Measurements from ENCODE around the gene SUN1.

The SUN1 gene

DNA sequence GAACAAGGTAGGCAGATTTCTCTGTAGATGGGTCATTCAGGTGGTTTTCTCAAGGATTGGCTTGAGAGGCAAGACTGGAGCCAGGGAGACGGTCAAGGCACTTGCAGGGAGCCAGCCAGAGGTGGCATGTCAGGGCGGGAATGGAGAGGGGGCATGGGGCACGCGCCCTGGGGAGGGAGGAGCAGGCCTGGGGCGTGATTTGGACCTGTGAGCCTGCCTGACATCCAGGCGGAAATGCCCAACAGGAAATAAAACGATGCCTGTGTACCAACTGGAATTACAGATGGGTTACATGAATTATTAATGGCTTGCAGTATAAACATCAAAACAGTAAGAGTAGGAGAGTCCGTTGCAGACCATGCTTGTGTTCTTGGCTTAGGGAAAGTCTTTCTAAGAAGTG, 8.6 kb upstream of the SUN1 start:
- TF ChIP-seq, protein P1, sequence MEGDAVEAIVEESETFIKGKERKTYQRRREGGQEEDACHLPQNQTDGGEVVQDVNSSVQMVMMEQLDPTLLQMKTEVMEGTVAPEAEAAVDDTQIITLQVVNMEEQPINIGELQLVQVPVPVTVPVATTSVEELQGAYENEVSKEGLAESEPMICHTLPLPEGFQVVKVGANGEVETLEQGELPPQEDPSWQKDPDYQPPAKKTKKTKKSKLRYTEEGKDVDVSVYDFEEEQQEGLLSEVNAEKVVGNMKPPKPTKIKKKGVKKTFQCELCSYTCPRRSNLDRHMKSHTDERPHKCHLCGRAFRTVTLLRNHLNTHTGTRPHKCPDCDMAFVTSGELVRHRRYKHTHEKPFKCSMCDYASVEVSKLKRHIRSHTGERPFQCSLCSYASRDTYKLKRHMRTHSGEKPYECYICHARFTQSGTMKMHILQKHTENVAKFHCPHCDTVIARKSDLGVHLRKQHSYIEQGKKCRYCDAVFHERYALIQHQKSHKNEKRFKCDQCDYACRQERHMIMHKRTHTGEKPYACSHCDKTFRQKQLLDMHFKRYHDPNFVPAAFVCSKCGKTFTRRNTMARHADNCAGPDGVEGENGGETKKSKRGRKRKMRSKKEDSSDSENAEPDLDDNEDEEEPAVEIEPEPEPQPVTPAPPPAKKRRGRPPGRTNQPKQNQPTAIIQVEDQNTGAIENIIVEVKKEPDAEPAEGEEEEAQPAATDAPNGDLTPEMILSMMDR (IDR thresholded peaks at IDR 0.05; ENCODE audit: low read depth, low read length) = no peak
- no peak for DNase-seq (ENCODE audit: extremely low read depth, low read depth)

DNA sequence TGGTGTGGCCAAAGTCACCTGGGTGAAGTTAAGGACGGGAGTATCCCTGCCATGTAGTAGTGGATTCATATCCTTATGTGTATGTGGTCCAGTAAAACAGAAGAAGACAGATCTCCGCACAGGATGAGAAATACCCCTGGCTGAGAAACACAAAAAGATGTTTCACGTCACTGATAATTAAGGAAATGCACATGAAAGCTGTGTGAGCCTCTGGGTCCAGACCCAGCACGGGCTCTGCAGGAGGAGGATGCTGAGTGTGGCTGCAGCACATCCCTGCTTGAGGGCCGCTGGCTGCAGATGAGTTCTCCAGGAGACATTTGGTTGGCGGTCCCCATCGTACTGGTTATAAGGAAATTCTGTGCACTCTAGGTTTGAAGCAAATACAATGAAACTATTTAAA, 8.2 kb upstream of the SUN1 start:
- no peak for DNase-seq (ENCODE audit: extremely low read depth, low read depth)
- TF ChIP-seq, protein P1 (IDR thresholded peaks at IDR 0.05; ENCODE audit: low read depth, low read length) = no peak

DNA sequence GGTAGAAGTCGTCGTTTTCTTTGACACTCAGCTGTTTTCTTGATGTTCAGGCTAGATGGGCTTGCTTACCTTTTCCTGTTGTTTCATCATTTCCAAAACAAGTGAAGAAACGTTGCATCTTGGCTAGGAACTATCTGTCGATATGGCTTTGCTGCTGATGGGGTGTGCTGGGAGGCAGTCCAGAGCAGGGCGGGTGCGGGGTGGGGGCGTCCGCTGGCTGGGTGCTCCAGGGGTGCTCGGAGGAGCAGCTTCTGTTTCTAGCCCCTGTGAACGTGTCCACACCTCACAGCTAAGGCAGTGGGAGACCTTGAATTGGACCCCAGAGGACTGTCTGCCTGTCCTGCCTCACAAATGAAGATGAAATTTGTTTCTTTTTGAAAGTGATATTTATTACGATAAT, 7.6 kb upstream of the SUN1 start:
- TF ChIP-seq, protein P1 (IDR thresholded peaks at IDR 0.05; ENCODE audit: low read depth, low read length) = no peak

DNA sequence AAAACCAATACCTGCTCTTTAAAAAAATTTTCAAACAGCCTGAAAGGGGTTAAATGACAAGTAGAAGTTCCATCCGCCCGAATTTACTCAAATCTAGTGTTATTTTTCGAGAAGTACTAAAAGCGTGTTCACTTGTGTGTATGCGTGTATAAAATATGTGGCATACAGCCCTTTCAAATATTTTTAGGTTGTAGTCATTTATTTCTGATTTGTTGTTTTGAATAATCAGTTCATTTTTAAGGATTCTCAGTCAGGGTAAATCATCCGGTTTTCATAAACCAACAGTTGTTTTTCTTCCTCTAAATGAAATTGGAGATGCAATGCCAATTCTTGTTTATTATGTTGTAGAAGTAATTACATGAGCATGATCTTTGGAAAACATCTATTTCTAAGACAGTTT, 6.9 kb upstream of the SUN1 start:
- no peak for DNase-seq (ENCODE audit: extremely low read depth, low read depth)
- TF ChIP-seq, protein P1 (IDR thresholded peaks at IDR 0.05; ENCODE audit: low read depth, low read length) = no peak

More for the DNA sequence above, 7.6 kb upstream of the SUN1 start:
- DNase-seq (ENCODE audit: extremely low read depth, low read depth) = no peak

DNA sequence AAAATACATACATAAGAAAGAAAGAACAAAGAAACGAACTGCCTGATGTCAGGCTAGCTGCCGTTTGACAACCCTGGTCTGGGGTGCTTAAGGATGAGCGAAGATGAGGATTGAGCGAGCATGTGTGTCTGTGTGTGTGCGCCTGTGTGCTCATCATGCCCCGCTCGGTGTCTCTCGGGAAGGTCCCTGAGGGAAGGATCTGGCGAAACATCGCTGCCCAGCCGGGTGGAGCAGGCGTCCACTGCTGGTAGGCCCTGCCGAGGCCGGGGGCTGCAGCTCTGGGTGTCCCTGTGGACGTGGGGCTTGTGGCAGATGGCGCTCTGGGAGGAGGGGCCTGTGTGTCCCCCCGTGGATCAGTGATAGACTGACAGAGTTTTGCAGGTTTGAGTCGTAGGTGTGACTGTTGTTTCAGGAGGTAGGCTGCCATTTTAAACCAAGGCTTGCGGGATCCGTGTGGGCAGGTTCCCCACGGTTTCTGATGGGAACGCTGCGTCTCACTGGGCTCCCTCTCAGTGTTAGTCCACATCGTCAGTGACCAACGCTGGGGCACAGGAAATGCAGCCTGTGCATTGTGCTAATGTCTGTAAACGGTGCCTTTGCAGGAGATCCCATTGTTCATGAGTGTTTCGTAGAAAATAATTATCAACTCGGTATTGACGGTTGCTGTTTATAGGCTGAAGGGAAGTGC, 5.9 kb upstream of the SUN1 start:
- no peak for DNase-seq (ENCODE audit: extremely low read depth, low read depth)
- TF ChIP-seq, protein P1 (IDR thresholded peaks at IDR 0.05; ENCODE audit: low read depth, low read length) = no peak

DNA sequence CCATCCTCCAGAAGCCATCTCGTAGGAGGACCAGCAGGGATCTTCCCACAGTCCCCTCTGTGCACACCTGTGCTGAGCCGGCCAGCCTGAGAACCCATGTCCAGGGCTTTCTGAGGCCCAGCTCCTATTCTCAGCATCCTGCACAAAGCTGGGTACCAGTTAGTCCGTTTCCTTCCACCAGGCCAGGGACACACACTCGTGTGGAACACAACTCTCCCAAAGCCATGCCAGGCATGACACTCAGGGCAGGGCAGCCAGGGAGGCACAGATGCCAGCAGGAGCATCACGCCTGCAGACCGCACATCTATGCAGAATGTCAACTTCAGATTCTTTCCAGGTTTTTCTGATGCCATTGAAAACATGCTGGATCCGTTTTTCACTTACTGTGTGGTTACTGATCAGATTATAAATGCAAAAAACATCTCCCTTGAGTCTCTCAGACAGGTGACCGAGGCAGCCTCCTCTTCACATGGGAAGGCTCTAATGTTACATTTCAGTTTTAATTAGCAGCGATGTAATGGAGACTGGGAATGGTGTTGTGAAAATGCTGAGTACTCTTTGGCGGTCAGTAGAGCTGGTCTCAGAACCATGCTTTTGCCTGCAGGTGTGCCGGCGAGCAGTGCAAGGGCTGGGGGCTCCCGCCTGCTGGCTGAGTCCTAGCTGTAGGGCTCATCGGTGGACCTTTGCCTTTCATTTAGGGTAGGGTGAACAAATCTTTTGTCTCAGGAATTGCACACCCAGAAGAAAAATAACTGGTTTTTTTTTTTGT, 3.3 kb upstream of the SUN1 start:
- TF ChIP-seq, protein P1 (IDR thresholded peaks at IDR 0.05; ENCODE audit: low read depth, low read length) = no peak
- DNase-seq (ENCODE audit: extremely low read depth, low read depth) = no peak

DNA sequence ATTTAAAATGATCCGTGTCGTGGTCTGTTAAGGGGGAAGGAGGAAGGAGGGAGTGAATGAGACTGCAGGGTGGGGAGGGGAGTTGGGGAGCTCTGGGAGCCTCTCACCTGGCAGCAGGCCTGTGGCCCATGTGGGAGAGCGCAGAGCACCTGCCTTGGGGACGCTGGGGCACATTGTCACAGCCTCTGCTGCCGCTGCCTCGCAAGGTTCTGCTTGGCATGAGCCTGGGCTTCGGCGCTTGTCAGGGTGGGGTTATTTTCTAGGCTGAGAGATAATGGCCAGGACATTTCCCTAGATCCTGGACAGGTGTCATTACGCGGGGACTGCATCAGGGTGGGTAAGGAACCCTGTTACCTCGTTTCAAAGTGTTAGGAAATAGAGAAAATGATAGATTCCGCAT, 2.2 kb upstream of the SUN1 start:
- no peak for DNase-seq (ENCODE audit: extremely low read depth, low read depth)

More for the DNA sequence above, 2.2 kb upstream of the SUN1 start:
- TF ChIP-seq, protein P1 (IDR thresholded peaks at IDR 0.05; ENCODE audit: low read depth, low read length) = no peak

Measured in AG09319 (cell line).